HepG2 (cell line): ENCODE results near the gene CADM4.

ENCODE experiments used
- CC2D1A ChIP-seq: sonication (generic); formaldehyde crosslinking; IDR thresholded peaks from 2 replicates; pipeline ENCODE4 v1.8.1; 2023; ENCODE audit warnings: mild to moderate bottlenecking, missing genetic modification reagents
- POLR2AphosphoS5 ChIP-seq: IDR thresholded peaks from 2 replicates; pipeline ENCODE4 v1.6.1; 2012; ENCODE audit warnings: low read depth, low read length
- ZNF549 ChIP-seq: sonication (generic); formaldehyde crosslinking; IDR thresholded peaks from 2 replicates; pipeline ENCODE4 v1.5.0; 2020; ENCODE audit warnings: missing genetic modification reagents

- no peak for TF ChIP-seq CC2D1A
- TF ChIP-seq POLR2AphosphoS5, result no peak
- TF ChIP-seq ZNF549 (CRISPR knock-in tag), result no peak
These were observed 34.0 kb upstream of the CADM4 start for GRCh38 chr19:43673637-43674036.
